HCT116 (cell line): ENCODE results near the gene THBS4. TPM values are rescaled to one million over a fixed set of nuclear protein-coding genes. Genes with fewer than 3 reads are reported as not detected.

Experiments used
- ATAC-seq: fragments of 200-7000 bp; cut with Tn5 transposase; 2 replicates; pipeline ENCODE4 v1.9.1; 2020; ENCODE audit warnings: mild to moderate bottlenecking, moderate library complexity
- BruUV-seq: library from RNA; stranded (reverse); fragments of 400-500 nt; replicated peaks from 2 replicates; lab custom pipeline; 2021; lab: Mats Ljungman, UMichigan
- CTCF ChIA-PET: fragments of 300-600 bp; sonication (Branson Sonifier 250); formaldehyde crosslinking; loops from one replicate; lab custom pipeline; 2021; ENCODE audit warnings: antibody characterized with exemption; lab: Charles Lee
- POLR2A ChIA-PET: fragments of 300-600, 350-600 bp; sonication (Branson Sonifier 250); formaldehyde crosslinking; loops from one replicate; lab custom pipeline; 2021; ENCODE audit warnings: antibody characterized with exemption; lab: Charles Lee
- RAD21 ChIA-PET, 2 experiments: fragments of 300-600 bp; sonication (Branson Sonifier 250); formaldehyde crosslinking; loops; one replicate each; lab custom pipeline; 2023; ENCODE audit warnings: low total read pairs in 2 of 2; ENCODE audit not compliant: uncharacterized antibody in 2 of 2, unreplicated experiment in 2 of 2, low non-redundant PET in 1 of 2; lab: Charles Lee
- DNase-seq: peaks from one replicate; pipeline ENCODE4 v3.0.0-alpha.2; 2010; ENCODE audit warnings: low read depth, low spot score
- H2AFZ ChIP-seq: fragments of 200-600 bp; shearing (Covaris generic), sonication (generic); 2 replicates; pipeline ENCODE4 v1.6.1; 2017; ENCODE audit warnings: low read depth, mixed run types, mixed read lengths, antibody characterized with exemption, low read length; ENCODE audit not compliant: poor library complexity, severe bottlenecking
- H3K27ac ChIP-seq: 2 replicates; pipeline ENCODE4 v1.5.1; 2012; ENCODE audit warnings: low read depth, low read length
- H3K27me3 ChIP-seq: fragments of 200-600 bp; sonication (generic); 2 replicates; pipeline ENCODE4 v1.6.1; 2016; ENCODE audit warnings: mixed run types, low read length, mixed read lengths; ENCODE audit not compliant: insufficient read depth
- H3K36me3 ChIP-seq, 2 experiments: fragments of 200-500 bp in 1 of 2; fragments of 200-600 bp in 1 of 2; sonication (Bioruptor generic) in 1 of 2; sonication (generic) in 1 of 2; 2 replicates each; pipeline versions ENCODE4 v1.5.1 to v1.6.1; 2014 to 2016; ENCODE audit warnings: low read length in 2 of 2, inconsistent platforms in 1 of 2, mixed read lengths in 1 of 2, mixed run types in 1 of 2; ENCODE audit not compliant: insufficient read depth in 2 of 2, control insufficient read depth in 1 of 2
- H3K4me1 ChIP-seq, 2 experiments: fragments of 200-600 bp in 1 of 2; sonication (generic) in 1 of 2; 2 replicates each; pipeline versions ENCODE4 v1.5.1 to v1.6.1; 2012 to 2017; ENCODE audit warnings: low read length in 2 of 2, inconsistent platforms in 1 of 2, mild to moderate bottlenecking in 1 of 2, mixed read lengths in 1 of 2, mixed run types in 1 of 2, moderate library complexity in 1 of 2; ENCODE audit not compliant: insufficient read depth in 2 of 2, control insufficient read depth in 1 of 2
- H3K4me2 ChIP-seq: fragments of 200-600 bp; sonication (generic); 2 replicates; pipeline ENCODE4 v1.6.1; 2017; ENCODE audit warnings: mixed run types, low read length, mixed read lengths
- H3K4me3 ChIP-seq, 2 experiments: fragments of 200-600 bp in 1 of 2; sonication (generic) in 1 of 2; replicated peaks in 1 of 2; 2 replicates each; pipeline ENCODE4 v1.5.1; 2011 to 2016; ENCODE audit warnings: low read length in 2 of 2, control low read depth in 1 of 2, low read depth in 1 of 2, mild to moderate bottlenecking in 1 of 2, mixed read lengths in 1 of 2, mixed run types in 1 of 2
- H3K79me2 ChIP-seq: fragments of 200-600 bp; sonication (generic); 2 replicates; pipeline ENCODE4 v1.6.1; 2017; ENCODE audit warnings: mild to moderate bottlenecking, mixed run types, low read length, moderate library complexity, mixed read lengths; ENCODE audit not compliant: insufficient read depth
- H3K9ac ChIP-seq: fragments of 200-600 bp; sonication (generic); 2 replicates; pipeline ENCODE4 v1.6.1; 2016; ENCODE audit warnings: low read length, mixed read lengths
- H3K9me2 ChIP-seq: fragments of 200-600 bp; sonication (generic), shearing (Covaris generic); 2 replicates; pipeline ENCODE4 v1.6.1; 2017; ENCODE audit warnings: mixed run types, mild to moderate bottlenecking, moderate library complexity; ENCODE audit not compliant: insufficient read depth
- H3K9me3 ChIP-seq, 2 experiments: fragments of 200-500 bp in 1 of 2; fragments of 200-600 bp in 1 of 2; sonication (Bioruptor generic) in 1 of 2; sonication (generic) in 1 of 2; 2 replicates each; pipeline ENCODE4 v1.6.1; 2014 to 2017; ENCODE audit warnings: low read length in 2 of 2, mixed read lengths in 2 of 2, inconsistent platforms in 1 of 2, low read depth in 1 of 2, mild to moderate bottlenecking in 1 of 2, mixed run types in 1 of 2, moderate library complexity in 1 of 2; ENCODE audit not compliant: control insufficient read depth in 1 of 2, insufficient read depth in 1 of 2
- H4K20me1 ChIP-seq: fragments of 200-600 bp; sonication (generic), shearing (Covaris generic); 2 replicates; pipeline ENCODE4 v1.6.1; 2017; ENCODE audit warnings: mixed run types, mild to moderate bottlenecking, moderate library complexity; ENCODE audit not compliant: insufficient read depth
- CBX3 ChIP-seq: IDR thresholded peaks from 2 replicates; pipeline ENCODE4 v1.6.1; 2012; ENCODE audit warnings: low read depth
- CEBPB ChIP-seq: IDR thresholded peaks from 2 replicates; pipeline ENCODE4 v1.6.1; 2012; ENCODE audit warnings: low read depth
- ELF1 ChIP-seq: IDR thresholded peaks from 2 replicates; pipeline ENCODE4 v1.6.1; 2012; ENCODE audit warnings: low read depth, borderline replicate concordance
- EZH2 ChIP-seq: fragments of 200-600 bp; sonication (generic); IDR thresholded peaks from 2 replicates; pipeline ENCODE4 v1.6.1; 2017; ENCODE audit warnings: antibody characterized with exemption, mixed run types
- EZH2phosphoT487 ChIP-seq: fragments of 200-600 bp; IDR thresholded peaks from 2 replicates; pipeline ENCODE4 v1.6.1; 2018; ENCODE audit warnings: antibody characterized with exemption, borderline replicate concordance
- JUND ChIP-seq: IDR thresholded peaks from 2 replicates; pipeline ENCODE4 v1.6.1; 2012
- POLR2AphosphoS5 ChIP-seq: IDR thresholded peaks from 2 replicates; pipeline ENCODE4 v1.6.1; 2011; ENCODE audit warnings: mild to moderate bottlenecking, low read depth, low read length, moderate library complexity
- SIN3A ChIP-seq: IDR thresholded peaks from 2 replicates; pipeline ENCODE4 v1.6.1; 2012; ENCODE audit warnings: low read depth
- SP1 ChIP-seq: IDR thresholded peaks from 2 replicates; pipeline ENCODE4 v1.6.1; 2012; ENCODE audit warnings: low read depth
- SRF ChIP-seq: IDR thresholded peaks from 2 replicates; pipeline ENCODE4 v1.6.1; 2012; ENCODE audit warnings: low read depth
- TCF7L2 ChIP-seq: IDR thresholded peaks from 2 replicates; pipeline ENCODE4 v1.7.0; 2011; ENCODE audit warnings: borderline replicate concordance, inconsistent platforms; ENCODE audit not compliant: insufficient read depth, insufficient read length; ENCODE audit errors: extremely low read depth
- YY1 ChIP-seq: IDR thresholded peaks from 2 replicates; pipeline ENCODE4 v1.6.1; 2011; ENCODE audit warnings: low read length, low read depth, moderate library complexity, mild to moderate bottlenecking; ENCODE audit not compliant: insufficient replicate concordance; ENCODE audit errors: extremely low read depth
- ZFX ChIP-seq: fragments of 450-650 bp; IDR thresholded peaks from 2 replicates; pipeline ENCODE4 v1.6.1; 2017
- ZNF274 ChIP-seq: fragments of 200-500 bp; sonication (Bioruptor generic); IDR thresholded peaks from 2 replicates; pipeline ENCODE4 v1.6.1; 2014; ENCODE audit warnings: mild to moderate bottlenecking, low read depth, low read length, inconsistent platforms
- intact Hi-C: fragments of 100-400 bp; cut with micrococcal nuclease; formaldehyde crosslinking; loops from 2 replicates; pipeline ENCODE4 v1.10.0; 2022
- total RNA-seq: library from RNA; stranded (reverse); gene quantifications from one replicate; pipeline ENCODE4 v1.2.1, GENCODE V29; 2021; ENCODE audit not compliant: unreplicated experiment
- TF ChIP-seq, protein P1 (sequence below): IDR thresholded peaks from 2 replicates; pipeline ENCODE4 v1.6.1; 2012
- TF ChIP-seq, protein P2 (sequence below): IDR thresholded peaks from 2 replicates; pipeline ENCODE4 v1.6.1; 2011; ENCODE audit warnings: mild to moderate bottlenecking, low read length, moderate library complexity; ENCODE audit not compliant: insufficient replicate concordance; ENCODE audit errors: extremely low read depth
- TF ChIP-seq, protein P3 (sequence below): IDR thresholded peaks from 2 replicates; pipeline ENCODE4 v1.6.1; 2012
- TF ChIP-seq, protein P4 (sequence below): IDR thresholded peaks from 2 replicates; pipeline ENCODE4 v1.6.1; 2012; ENCODE audit warnings: low read depth

Gene THBS4
- total RNA-seq, 1 experiment from 2014 or later = 1.5 TPM

DNA sequence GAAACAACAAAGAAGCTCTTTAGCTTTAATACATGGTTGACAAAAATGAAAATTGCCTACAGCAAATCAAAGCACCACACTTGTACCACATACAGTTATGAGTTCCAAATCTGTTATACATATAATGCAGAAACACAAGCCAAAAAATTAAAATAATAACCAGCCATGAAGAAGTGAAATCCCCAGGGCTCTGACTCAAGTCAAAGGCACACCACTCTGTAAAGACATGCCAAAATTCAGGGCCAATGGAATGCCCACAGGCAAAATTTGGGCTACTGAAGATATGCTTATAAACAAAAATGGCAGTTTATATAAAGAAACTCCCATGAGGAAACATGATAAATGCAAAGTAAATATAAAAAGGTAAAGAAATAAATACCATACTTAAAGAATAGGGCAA, 29.0 kb downstream of the THBS4 start:
- Histone ChIP-seq H4K20me1 (no peaks in the 10 kb centered on the region), H3K4me2 (no peak overlapping the region), H3K4me3 (no peak overlapping the region), H3K9me2 (no peaks in the 10 kb centered on the region), H3K4me1 (no peaks in the 10 kb centered on the region), H3K9ac (no peak overlapping the region), H3K79me2 (no peaks in the 10 kb centered on the region), H3K27me3 (no peaks in the 10 kb centered on the region), H2AFZ (no peak overlapping the region), H3K36me3 (no peaks in the 10 kb centered on the region), H3K27ac (no peak overlapping the region), H3K9me3 (no peaks in the 10 kb centered on the region)
- BruUV-seq = no TSS peak
- intact Hi-C loops = no loop called here
- POLR2A ChIA-PET = no interaction called here
- no peak for DNase-seq
- TF ChIP-seq SRF (no peak), SP1 (no peak), CBX3 (no peak), ELF1 (no peak), SIN3A (no peak), POLR2AphosphoS5 (no peak), YY1 (no peak), EZH2 (no peak), JUND (no peak), ZFX (no peak), TCF7L2 (no peak), ZNF274 (no peak), CEBPB (no peak), EZH2phosphoT487 (no peak)
- TF ChIP-seq, protein P1, sequence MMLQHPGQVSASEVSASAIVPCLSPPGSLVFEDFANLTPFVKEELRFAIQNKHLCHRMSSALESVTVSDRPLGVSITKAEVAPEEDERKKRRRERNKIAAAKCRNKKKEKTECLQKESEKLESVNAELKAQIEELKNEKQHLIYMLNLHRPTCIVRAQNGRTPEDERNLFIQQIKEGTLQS = no peak
- TF ChIP-seq, protein P2, sequence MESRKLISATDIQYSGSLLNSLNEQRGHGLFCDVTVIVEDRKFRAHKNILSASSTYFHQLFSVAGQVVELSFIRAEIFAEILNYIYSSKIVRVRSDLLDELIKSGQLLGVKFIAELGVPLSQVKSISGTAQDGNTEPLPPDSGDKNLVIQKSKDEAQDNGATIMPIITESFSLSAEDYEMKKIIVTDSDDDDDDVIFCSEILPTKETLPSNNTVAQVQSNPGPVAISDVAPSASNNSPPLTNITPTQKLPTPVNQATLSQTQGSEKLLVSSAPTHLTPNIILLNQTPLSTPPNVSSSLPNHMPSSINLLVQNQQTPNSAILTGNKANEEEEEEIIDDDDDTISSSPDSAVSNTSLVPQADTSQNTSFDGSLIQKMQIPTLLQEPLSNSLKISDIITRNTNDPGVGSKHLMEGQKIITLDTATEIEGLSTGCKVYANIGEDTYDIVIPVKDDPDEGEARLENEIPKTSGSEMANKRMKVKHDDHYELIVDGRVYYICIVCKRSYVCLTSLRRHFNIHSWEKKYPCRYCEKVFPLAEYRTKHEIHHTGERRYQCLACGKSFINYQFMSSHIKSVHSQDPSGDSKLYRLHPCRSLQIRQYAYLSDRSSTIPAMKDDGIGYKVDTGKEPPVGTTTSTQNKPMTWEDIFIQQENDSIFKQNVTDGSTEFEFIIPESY = no peak
- TF ChIP-seq, protein P3, sequence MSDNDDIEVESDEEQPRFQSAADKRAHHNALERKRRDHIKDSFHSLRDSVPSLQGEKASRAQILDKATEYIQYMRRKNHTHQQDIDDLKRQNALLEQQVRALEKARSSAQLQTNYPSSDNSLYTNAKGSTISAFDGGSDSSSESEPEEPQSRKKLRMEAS = no peak
- TF ChIP-seq, protein P4, sequence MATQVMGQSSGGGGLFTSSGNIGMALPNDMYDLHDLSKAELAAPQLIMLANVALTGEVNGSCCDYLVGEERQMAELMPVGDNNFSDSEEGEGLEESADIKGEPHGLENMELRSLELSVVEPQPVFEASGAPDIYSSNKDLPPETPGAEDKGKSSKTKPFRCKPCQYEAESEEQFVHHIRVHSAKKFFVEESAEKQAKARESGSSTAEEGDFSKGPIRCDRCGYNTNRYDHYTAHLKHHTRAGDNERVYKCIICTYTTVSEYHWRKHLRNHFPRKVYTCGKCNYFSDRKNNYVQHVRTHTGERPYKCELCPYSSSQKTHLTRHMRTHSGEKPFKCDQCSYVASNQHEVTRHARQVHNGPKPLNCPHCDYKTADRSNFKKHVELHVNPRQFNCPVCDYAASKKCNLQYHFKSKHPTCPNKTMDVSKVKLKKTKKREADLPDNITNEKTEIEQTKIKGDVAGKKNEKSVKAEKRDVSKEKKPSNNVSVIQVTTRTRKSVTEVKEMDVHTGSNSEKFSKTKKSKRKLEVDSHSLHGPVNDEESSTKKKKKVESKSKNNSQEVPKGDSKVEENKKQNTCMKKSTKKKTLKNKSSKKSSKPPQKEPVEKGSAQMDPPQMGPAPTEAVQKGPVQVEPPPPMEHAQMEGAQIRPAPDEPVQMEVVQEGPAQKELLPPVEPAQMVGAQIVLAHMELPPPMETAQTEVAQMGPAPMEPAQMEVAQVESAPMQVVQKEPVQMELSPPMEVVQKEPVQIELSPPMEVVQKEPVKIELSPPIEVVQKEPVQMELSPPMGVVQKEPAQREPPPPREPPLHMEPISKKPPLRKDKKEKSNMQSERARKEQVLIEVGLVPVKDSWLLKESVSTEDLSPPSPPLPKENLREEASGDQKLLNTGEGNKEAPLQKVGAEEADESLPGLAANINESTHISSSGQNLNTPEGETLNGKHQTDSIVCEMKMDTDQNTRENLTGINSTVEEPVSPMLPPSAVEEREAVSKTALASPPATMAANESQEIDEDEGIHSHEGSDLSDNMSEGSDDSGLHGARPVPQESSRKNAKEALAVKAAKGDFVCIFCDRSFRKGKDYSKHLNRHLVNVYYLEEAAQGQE = no peak
- ATAC-seq = no peak
- CTCF ChIA-PET = no interaction called here
- RAD21 ChIA-PET = no interaction called here
